ENCODE results near the gene PDLIM7.

Gene PDLIM7

DNA sequence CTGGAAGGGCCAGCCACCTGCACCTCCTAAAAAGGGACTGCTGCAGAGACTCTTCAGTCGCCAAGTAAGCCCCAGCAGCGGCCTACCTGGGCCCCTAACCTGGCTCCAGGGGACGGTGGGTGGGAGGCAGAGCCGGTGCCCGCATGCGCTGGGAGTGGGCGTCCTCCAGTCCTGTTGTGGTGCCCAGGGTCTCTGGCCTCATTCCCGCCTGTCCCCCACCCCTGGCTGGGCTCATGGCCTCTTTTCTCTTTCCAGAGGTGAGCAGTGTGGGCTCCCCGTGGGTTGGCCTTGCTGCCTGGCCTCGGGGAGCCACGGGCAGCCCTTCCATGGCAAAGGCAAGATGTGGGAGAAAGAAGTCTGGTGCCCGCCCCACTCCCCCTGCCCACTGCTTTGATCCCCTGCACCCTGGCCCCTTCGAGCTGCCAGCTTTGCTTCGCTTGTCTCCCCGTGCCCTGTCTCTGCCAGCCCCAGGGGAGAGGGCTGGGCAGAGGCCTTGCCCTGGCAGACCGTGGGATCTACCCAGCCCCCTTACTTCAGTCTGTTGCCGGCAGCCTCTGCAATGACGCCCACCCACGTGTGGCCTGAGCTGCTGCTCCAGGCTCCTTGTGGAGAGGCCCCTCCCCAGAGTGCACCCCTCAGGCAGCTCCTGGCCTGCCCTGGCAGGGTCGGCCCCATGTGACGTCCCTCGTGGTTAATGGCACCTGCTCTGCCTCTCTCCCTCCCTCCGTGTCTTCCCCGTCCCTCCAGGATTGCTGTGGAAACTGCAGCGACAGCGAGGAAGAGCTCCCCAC lies 56.2 kb downstream of the PDLIM7 start:
- no peak for DNase-seq

DNA sequence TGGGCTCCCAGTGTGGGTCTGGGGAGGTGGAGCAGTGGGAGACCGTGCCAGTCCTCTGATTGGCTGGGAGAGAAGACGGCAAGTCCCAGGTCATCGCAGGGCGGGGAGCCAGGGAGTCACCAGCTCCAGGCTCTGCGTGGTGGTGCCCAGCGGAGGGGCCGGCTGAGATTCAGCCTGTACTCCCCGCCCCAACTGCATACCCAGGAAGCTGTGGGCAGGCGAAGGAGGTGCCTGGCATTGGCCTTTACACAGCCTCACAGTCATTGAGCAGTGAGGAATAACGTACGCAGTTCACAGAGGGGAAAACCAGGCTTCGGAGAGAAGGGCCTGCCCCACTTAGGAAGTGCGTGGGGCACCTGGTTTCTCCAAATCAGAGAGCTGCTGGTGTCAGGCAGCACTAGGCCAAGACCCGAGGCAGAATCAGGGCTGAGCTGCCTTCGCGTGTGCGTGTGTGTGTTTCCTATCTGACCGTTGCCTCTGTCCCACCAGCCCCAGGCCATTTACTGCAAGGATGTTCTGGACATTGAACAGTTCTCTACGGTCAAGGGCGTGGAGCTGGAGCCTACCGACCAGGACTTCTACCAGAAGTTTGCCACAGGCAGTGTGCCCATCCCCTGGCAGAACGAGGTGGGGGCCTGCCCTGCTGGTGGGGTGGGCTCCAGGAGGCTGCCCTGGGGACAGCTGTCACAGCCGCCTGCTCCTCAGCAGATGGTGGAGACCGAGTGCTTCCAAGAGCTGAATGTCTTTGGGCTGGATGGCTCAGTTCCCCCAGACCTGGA lies 57.0 kb downstream of the PDLIM7 start:
- no peak for DNase-seq

DNA sequence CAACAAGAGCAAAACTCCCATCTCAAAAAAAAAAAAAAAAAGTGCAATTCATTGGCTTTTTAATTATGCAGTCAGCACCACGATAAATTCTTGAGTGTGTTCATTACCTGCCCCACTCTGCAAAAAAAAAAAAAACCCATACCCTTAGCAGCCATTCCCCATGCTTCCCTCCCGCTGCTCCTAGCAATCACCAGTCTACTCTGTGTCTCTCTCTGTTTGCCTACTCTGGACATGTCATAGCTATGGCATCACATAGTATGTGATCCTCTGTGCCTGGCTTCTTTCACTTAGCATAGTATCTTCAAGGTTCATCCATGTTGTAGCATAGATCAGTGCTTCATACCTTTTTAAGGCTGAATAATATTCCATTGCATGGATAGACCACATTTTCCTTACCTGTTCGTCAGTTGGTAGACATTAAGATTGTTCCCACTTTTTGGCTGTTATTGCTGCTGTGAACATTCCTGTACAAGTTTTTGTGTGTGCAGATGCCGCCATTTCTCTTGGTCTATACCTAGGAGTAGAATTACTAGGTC lies 57.8 kb downstream of the PDLIM7 start:
- no peak for DNase-seq

DNA sequence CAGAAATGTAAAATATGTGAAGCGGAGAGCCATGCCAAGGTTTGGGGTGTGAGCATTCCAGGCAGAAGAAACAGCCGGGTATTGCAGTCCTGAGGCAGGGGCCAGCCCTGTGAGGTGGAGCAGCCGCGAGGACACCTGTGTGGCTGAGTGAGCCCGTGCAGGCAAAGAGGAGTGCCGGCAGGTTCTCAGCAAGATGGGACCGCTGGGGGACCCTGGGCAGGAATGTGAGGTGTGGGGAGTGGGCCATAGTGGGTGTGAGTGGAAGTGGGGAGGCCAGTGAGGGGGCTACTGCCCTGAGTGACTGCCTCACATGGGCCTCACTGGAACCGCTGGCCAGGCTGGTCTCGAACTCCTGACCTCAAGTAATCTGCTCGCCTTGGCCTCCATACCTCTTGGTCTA lies 58.9 kb downstream of the PDLIM7 start:
- no peak for DNase-seq

DNA sequence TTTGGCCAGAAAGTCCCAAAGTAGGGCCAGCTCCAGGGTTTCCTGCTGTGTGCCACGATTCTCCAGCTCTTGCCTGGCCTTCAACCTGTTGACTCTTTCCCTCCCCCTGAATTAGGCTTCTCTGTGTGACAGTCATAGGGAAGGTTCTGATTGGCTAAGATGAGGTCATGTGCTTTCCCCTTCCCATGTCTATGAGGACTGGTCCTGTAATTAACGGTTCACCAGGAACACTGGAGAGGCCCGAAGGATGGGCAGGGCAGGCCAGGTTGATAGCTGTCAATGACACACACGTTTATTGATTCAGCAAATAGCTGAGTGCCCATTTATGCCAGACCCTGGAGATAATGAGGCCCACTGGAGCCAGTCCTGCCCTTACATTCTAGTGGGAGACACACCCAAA lies 59.8 kb downstream of the PDLIM7 start:
- no peak for DNase-seq

DNA sequence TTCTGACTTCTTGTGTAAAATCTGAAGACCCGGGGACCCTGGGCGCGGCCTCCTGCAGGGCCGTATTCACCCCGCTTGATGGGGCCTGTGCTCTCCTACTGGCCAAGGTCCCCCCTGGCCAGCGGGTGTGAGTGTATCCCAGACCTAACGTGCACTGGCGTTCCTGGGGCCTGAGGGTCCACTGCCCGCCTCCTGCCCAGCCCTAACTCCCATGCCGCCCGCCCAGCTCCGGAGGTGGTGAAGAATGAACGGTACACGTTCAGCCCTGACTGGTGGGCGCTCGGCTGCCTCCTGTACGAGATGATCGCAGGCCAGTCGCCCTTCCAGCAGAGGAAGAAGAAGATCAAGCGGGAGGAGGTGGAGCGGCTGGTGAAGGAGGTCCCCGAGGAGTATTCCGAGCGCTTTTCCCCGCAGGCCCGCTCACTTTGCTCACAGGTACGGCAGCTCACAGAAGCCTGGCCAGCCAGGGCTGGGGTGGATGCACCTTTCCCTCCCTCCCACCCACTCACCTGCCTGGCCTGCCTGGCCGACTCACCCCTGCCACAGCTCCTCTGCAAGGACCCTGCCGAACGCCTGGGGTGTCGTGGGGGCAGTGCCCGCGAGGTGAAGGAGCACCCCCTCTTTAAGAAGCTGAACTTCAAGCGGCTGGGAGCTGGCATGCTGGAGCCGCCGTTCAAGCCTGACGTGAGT lies 61.4 kb downstream of the PDLIM7 start:
- DNase-seq, result no peak

DNA sequence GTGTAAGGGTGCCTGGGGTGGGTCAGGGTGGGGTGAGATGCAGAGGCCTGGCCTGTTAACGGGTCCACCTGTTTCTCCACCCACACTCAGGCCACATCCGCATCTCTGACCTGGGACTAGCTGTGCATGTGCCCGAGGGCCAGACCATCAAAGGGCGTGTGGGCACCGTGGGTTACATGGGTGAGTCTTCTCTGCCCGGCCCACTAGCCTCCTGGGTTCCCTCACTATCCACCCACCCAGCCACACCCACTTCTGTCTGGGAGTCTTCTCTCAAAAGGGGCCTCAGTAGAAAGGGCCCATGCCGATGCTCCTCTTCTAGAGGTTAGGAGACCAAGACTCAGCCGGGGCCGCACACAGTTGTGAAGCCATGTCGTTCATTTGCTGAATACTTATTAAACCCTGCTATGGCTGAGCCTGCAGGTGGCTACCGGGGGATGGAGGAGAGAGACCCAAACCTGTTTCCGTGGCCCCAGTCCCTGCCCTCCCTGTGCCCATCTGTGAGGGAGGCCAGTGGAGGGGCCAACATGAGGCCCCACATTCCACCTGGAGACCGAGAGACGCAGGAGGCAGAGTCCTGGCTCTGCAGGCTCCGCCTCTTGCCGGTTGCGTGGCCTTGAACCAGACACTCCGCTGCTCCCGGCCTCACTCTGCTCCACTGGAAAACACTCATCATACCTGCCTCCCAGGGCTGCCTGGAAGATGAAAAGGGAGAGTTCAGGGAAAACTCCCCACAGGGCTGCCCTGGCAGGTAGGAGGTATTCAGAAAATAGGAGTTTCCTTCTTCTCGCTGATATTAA lies 62.3 kb downstream of the PDLIM7 start:
- no peak for DNase-seq

DNA sequence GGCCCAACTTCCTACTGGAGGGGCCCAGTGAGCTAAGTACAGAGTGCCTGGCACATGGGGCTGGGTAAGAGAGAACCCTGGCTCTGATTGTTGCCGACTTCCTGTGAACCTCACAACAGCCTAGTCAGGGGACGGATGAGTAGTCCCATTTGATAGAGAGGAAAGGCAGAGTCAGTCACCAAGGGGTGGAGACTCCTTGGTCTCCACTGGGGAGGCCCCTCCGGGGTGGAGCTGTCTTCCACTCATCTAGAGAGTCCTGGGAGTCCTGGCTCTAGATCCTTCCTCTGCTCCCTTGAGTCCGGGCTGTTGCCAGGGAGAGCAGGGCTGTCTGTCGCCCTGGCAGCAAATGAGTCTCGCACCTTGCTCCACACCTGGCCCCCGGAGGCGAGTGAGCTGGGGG lies 63.0 kb downstream of the PDLIM7 start:
- DNase-seq, result no peak

DNA sequence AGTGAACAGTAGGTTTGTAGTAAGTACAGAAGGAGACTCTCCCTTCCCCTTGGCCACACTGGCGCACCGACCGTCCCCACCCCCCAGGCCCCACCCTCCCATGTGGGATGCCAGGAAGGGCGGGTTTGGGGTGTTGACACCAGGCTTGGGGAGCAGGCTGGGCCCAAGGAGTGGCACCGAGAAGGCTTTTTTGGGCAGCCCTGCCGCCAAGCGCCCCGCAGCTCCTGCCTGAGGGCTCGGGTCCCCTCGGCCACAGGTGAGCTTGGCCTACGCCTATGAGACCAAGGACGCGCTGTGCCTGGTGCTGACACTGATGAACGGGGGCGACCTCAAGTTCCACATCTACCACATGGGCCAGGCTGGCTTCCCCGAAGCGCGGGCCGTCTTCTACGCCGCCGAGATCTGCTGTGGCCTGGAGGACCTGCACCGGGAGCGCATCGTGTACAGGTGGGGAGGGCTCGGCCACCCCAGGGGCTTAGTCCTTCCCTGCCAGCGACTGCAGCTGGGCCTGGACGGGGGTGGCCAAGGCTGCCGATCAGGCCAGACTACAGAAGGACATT lies 63.7 kb downstream of the PDLIM7 start:
- DNase-seq, result no peak
